Measurements from ENCODE around the gene PDE8A.

Gene PDE8A

GRCh38 chr15:85035980-85036379, 54.3 kb downstream of the PDE8A start:
- DNase-seq (ENCODE audit: low read depth) = no peak

GRCh38 chr15:85036716-85037115, 55.1 kb downstream of the PDE8A start:
- DNase-seq (ENCODE audit: low read depth) = no peak

- DNase-seq (ENCODE audit: low read depth) = no peak
Measured at GRCh38 chr15:85037641-85038040, 56.0 kb downstream of the PDE8A start.

- no peak for DNase-seq (ENCODE audit: low read depth)
Measured at GRCh38 chr15:85041230-85041629, 59.6 kb downstream of the PDE8A start.

- no peak for DNase-seq (ENCODE audit: low read depth)
Measured at GRCh38 chr15:85044251-85044853, 62.7 kb downstream of the PDE8A start.

- no peak for DNase-seq (ENCODE audit: low read depth)
Measured at GRCh38 chr15:85044894-85045293, 63.2 kb downstream of the PDE8A start.

- DNase-seq (ENCODE audit: low read depth) = no peak
Measured at GRCh38 chr15:85045615-85046014, 64.0 kb downstream of the PDE8A start.

GRCh38 chr15:85047271-85047948, 65.8 kb downstream of the PDE8A start:
- peak; percentile 35 for DNase-seq (ENCODE audit: low read depth)

- no peak for DNase-seq (ENCODE audit: low read depth)
Measured at GRCh38 chr15:85048430-85048829, 66.8 kb downstream of the PDE8A start.

- DNase-seq (ENCODE audit: low read depth) = no peak
Measured at GRCh38 chr15:85049805-85050204, 68.1 kb downstream of the PDE8A start.

- DNase-seq (ENCODE audit: low read depth) = no peak
Measured at GRCh38 chr15:85059734-85060133, 78.1 kb downstream of the PDE8A start.

GRCh38 chr15:85062560-85062959, 80.9 kb downstream of the PDE8A start:
- no peak for DNase-seq (ENCODE audit: low read depth)

GRCh38 chr15:85063088-85063487, 81.4 kb downstream of the PDE8A start:
- DNase-seq (ENCODE audit: low read depth) = no peak

GRCh38 chr15:85063522-85064079, 81.9 kb downstream of the PDE8A start:
- no peak for DNase-seq (ENCODE audit: low read depth)

- no peak for DNase-seq (ENCODE audit: low read depth)
Measured at GRCh38 chr15:85064710-85065109, 83.1 kb downstream of the PDE8A start.

- DNase-seq (ENCODE audit: low read depth) = no peak
Measured at GRCh38 chr15:85071061-85071460, 89.4 kb downstream of the PDE8A start.

- DNase-seq (ENCODE audit: low read depth) = no peak
Measured at GRCh38 chr15:85071504-85071903, 89.8 kb downstream of the PDE8A start.

GRCh38 chr15:85072917-85073316, 91.3 kb downstream of the PDE8A start:
- DNase-seq (ENCODE audit: low read depth) = no peak

GRCh38 chr15:85073556-85074194, 92.0 kb downstream of the PDE8A start:
- no peak for DNase-seq (ENCODE audit: low read depth)

GRCh38 chr15:85086855-85087254, 105.2 kb downstream of the PDE8A start:
- DNase-seq (ENCODE audit: low read depth) = no peak

GRCh38 chr15:85088300-85088699, 106.6 kb downstream of the PDE8A start:
- no peak for DNase-seq (ENCODE audit: low read depth)

GRCh38 chr15:85089929-85090597, 108.4 kb downstream of the PDE8A start:
- DNase-seq (ENCODE audit: low read depth) = no peak

GRCh38 chr15:85091990-85092389, 110.3 kb downstream of the PDE8A start:
- no peak for DNase-seq (ENCODE audit: low read depth)

All from GM04503 (cell line).